ENCODE results near the gene STPG1.
"Not testable (repeated sequence)": the region's sequence is repeated elsewhere in the genome, so short reads cannot be mapped to it uniquely, and the experiment has no call there.

The STPG1 gene, protein sequence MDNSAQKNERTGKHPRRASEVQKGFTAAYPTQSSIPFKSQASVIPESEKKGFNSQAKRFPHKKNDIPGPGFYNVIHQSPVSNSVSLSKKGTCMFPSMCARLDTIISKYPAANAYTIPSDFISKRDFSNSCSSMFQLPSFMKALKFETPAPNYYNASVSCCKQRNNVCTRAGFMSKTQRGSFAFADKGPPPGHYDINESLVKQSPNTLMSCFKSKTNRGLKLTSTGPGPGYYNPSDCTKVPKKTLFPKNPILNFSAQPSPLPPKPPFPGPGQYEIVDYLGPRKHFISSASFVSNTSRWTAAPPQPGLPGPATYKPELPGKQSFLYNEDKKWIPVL

DNA sequence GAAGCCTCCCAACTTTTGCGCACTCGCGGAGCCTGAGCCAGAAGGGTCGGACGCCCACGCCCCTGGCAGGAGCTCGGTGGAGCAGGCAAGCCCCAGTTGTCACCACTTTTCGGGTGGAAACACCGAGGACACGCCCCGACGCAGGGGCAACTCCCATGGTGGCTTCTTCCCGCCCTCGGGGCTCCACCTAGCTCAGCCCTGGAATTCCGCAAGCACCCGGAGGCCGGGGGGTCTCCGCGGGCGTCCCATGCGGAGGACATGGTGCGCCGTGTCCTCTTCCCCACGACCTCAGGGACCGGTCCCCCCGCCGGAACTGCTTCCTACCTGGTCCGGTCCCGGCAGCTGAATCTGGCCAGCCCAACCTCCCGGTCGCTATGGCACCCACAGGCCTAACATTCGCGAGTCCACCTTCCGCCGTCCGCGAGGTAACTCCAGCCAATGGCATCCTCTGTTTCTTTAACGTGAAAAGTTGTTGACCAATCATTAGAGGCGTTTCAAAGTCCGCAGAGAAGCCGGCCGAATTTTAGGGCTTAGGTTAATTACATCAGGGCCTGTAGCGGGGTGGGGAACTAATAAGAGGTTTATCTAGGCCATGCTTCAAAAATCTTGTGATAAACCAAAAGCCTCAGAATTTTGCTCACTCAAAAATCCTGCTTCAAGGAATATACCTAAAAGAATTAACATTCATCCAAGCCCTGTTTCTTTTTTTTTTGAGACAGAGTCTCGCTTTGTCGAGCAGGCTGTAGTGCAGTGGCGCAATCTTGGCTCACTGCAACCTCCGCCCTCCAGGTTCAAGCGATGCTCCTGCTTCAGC lies at the start of gene STPG1:
STPG1 (minus strand) TSS at position 433 of the 814 bp plus-strand sequence. CDS start 12,394 bp downstream, outside the sequence.
- peak; percentile 47 to 81 (median 63) for DNase-seq

DNA sequence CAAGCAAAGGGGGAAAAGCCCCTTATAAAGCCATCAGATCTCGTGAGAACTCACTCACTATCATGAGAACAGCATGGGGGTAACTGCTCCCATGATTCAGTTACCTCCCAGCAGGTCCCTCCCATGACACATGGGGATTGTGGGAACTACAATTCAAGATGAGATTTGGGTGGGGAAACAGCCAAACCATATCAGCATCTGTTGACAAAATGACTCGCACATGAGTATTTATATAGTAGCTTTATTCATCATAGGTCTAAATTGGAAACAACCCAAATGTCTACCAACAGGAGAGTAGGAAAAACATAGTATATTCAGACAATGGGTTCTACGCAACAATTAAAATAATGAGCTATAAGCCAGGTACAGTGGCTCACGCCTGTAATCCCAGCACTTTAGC lies 48.5 kb upstream of the STPG1 start:
- DNase-seq: not testable (repeated sequence)

DNA sequence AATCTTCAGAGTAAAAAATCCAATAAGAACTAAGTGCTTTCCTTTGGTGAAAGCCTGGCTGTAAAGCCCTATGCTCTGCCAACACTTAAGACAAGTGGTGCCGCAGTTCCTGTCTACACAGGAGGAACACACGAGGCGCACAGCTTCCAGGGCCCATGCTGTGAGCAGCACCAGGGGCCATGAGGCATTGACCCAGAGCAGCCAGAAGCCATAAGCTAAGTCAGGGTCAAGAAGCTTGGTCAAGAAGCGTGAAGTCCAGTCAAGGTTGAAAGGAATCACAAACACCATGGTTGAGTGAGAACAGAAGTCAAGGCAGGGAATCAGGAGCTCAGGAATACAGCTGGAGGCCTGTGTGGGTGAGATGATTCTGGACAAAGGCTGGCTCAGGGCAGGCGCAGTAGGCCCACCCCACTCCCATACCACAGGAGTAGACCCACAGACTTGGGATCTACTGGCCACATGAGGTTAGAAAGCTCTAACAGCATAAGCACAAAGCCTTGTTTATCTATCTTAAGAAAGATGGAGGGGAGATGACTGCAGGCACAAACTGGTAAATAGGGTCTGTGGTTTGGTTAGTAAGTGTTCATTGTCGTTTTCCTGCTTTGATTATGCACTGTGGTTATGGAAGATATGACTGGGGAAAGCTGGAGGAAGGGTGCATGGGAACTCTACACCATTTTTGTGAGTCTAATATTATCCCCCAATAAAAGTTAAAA lies 46.1 kb upstream of the STPG1 start:
- DNase-seq: no peak

DNA sequence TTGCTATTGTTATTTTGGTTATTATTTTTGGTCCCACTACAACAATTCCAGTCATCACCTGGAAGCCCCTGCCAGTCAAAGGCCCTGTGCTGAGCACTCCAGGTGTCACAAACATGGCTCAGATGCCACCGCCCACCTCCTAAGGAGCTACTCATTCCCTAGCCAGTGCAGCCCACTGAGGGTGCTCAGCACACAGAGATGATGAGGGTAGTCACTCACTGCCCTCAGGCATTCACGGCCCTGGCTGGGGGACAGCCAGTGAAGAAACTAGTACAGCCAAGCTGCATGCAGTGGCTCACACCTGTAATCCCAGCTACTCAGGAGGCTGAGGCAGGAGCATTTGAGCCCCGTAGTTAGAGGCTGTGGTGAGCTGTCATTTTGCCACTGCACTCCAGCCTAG lies 44.3 kb upstream of the STPG1 start:
- DNase-seq: no peak

DNA sequence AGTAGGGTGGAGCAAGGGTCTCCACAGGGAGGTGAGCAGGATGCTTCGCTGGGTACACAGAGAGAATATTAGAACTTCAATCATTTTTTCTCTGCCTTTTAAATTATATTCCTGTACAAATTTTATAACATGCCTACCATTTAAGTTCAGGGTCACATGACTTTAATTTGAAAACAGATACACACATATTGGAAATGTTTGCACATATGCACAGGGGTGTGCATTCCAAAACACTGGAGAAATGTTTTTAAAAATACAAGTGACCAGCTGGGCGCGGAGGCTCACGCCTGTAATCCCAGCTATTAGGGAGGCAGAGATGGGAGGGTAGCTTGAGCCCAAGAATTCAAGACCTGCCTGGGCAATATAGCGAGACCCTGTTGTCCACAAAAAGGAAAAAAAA lies 41.7 kb upstream of the STPG1 start:
- no peak for DNase-seq

DNA sequence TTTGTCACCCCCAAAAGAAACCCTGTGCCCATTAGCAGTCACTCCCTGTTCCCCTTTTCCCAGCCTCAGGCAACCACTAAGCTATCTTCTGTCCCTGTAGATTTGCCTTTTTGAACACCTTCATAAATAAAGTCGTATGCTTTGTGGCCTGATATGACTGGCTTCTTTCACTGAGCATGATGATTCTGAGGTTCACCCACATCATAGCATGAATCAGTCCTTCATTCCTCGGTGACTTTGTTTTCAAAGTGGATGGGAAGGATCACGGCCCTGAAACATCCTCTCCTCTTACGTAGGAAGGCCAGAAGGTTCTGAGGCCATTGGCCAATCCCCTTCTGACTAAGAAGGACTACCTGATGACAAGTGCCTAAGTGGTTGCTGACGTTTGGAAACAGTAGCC lies 41.1 kb upstream of the STPG1 start:
- no peak for DNase-seq

DNA sequence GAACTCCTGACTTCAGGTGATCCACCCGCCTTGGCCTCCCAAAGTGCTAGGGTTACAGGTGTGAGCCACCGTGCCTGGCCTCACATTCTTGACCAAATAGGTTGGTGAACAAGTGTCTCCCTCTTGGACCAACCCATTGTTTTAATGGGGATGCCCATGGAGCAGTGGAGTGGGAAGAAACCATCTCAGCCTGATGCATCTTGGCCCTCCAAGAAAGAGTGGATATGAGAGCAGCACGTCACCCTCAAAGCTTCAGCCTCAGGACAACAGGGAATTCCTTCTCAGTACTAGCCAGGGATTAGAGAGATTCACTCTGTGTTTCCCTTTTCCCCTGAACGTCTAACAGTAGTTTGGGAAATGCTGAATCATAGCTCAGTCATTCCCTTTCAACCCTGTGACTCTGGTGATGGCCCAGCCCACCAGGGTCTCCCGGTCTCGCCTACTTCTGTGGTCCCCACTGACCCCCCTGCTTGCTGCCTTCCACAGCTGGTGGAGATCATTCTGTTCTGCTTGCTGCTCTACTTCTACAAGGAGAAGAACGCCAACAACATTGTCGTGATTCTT lies 39.4 kb upstream of the STPG1 start:
- DNase-seq: no peak

DNA sequence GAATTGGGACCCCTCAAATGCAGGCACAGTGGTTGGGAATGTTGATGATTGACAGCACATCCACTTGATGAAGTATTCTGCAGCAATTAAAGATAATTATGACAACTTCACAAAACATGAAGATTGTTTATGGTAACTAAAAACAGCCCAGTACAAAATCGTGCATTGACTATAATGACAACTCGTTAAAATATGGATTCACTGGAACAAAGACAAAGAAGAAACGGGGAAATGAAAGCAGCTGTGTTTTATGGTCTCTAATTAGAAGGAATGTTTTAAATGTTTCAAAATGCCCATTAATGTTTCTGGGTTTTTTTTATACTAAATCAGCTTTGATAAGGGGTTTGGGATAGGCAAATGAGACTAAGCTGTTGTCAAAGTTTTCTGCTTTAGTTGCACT lies 38.2 kb upstream of the STPG1 start:
- DNase-seq: no peak

DNA sequence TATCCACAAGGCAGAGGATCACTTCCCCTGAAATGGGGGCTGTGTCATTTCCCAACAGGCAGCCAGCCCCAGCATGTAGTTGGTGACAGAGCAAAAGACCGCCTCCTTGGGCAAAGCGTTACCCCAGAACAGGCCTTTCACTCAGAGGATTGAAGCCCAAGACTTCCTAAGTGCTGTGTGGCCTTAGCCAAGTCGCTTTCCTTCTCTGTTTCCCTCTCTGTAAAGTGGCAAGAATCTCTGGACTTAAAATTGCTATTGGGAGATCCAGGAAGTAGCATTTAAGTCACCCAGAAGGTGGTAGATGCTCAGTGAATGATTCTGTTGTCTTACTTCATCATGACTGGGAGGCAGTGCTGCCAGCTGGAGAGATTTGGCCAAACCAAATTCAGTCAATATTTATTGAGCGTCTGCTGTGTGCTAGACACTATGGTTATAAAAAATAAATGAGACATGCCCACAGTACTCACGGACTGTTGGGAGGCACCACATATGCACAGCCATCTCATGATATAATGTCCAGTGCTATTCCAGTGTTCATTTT lies 37.3 kb upstream of the STPG1 start:
- DNase-seq: no peak

DNA sequence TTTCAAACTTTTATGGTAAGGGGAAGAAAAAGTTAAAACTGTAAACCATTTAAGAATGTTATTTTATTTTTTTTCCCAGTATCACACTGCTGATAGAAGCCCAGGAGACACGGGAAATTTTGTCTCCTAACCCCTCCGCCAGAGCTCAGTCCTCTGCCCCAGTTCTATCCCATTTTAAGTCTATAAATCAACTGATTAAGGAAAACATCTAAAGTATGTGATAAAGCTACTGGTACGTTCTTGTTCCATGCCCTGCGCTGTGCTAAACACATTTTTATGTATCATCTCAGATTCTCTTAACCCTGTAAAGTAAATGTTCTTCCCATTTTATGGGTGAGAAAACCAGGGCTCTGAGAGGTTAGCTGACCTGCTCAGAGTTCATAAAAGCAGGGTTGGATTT lies 36.7 kb upstream of the STPG1 start:
- no peak for DNase-seq

DNA sequence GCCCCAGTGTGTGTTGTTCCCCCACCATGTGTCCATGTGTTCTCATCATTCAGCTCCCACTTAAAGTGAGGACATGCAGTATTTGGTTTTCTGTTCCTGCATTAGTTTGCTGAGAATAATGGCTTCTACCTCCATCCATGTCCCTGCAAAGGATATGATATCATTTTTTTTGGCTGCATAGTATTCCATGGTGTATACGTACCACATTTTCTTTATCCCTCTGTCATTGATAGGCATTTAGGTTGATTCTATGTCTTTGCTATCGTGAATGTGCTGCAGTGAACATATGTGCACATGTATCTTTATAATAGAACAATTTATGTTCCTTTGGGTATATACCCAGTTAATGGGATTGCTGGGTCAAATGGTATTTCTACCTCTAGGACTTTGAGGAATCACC lies 32.9 kb upstream of the STPG1 start:
- DNase-seq: not testable (repeated sequence)

DNA sequence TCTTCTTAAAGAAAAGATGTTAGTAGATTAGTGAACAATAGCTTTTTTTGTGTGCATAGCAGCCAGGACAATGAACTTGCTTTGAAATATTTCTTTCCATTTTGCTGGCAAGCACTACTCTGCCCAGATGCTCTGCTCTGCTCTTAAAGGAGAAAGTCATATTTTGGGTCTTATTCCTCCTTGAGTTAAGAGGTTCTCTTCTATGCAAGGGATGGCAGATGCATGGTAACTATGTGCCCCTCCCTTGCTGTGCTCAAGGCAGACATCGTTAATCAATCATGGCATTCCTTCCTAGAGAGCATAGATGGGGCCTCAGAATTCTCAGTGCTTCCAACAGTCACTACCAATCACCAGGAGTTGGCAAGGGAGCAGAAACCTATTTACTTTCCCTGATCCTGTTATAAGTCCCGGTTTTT lies 29.7 kb upstream of the STPG1 start:
- DNase-seq: no peak

DNA sequence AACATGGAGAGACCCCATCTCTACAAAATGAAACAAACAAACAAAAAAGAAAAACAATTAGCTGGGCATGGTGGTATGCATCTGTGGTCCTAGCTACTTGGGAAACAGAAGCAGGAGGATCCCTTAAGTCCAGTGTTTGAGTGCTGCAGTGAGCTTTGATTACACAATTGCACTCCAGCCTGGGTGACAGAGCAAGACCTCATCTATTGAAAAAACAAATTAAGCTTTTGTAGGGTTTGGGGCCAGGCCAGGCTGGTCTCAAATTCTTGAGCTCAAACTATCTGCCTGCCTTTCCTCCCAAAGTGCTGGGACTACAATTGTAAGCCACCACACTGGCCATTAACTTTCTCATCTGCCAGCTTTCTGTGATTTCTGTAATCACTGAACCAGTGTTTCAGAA lies 29.2 kb upstream of the STPG1 start:
- no peak for DNase-seq

DNA sequence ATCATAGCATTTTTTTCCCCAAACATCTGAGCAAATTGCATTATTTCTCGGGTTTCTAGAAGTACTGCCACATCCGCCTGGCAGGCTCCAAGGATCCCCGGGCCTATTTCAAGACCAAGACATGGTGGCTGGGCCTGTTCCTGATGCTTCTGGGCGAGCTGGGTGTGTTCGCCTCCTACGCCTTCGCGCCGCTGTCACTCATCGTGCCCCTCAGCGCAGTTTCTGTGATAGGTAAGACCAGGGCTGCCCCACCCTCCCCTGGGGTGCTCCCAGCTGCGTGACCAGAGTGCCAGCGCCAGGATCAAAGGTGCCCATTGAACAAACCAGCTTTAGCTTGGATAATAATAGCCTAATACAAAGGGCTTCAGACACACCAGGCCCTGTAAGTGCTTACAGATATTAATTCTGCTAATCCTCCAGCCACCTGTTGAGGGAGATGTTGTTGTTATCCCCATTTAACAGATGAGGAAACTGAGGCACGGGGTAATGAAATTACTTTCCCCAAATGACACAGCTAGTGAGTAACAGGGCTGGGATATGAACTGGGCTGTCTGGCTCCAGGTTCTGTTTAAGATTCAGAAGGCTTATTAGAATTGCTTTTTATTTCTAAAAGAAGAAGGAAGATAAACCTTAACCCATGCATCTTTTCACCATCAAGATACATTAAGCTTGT lies 28.6 kb upstream of the STPG1 start:
- DNase-seq: no peak

DNA sequence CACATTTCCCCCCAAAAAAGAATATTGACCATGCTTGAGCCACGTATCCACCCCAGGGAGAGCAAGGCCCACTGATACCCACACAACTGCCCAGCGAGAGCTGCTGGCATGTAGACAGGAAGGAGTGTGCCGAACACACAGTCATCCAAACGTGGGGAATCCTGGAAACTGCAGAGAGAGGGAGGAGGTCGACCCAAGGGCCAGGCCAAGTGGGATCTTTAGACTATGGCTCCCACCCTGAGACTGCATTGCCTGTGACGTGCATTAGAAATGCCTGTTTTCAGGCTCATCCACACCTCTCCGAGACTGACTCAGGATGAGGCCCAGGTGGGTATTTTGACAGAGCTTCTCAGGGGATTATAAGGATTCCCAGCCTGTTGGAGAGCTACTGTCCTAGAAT lies 27.9 kb upstream of the STPG1 start:
- no peak for DNase-seq

DNA sequence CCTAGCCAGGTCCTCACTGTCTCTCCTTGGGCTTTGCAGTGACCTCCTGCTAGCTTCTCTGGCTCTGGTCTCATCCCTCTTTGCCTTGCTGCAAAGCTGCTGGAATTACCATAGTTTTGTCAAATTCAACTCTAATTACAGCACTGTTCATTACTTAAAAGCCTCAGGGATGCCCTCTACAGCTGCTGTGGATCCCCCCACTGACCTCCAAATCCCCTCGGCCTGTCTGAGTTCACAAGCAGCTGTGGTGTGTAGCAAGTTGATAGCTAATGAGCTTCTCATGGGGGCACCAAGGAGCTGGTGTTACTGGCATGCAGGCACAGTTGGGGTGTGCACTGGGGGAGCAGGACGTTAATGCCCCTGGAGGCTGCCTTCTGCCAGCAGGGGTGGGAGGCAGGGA lies 26.9 kb upstream of the STPG1 start:
- no peak for DNase-seq

DNA sequence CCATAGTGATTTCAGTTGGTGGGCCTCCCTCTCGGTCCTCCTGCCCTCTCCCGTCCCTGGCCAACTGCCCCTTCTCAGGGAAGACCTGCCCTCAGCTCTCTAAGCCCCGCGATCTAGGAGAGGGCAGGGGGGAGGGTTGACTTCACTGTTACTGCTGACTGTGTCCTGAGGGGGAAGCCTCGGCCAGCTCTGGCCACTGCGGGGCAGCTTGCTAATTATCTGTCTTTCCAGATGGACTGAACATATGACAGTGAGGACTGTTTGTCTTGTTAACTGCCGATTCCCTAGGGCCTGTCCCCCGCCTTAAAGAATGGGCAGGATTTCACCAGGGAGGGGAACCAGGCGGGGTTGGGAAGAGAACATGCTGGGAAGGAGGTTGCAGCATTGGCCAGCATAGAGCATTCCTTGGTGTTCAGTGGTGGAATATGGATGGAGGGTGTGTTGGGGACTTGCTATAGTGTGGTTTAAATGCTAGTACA lies 24.9 kb upstream of the STPG1 start:
- DNase-seq: no peak

DNA sequence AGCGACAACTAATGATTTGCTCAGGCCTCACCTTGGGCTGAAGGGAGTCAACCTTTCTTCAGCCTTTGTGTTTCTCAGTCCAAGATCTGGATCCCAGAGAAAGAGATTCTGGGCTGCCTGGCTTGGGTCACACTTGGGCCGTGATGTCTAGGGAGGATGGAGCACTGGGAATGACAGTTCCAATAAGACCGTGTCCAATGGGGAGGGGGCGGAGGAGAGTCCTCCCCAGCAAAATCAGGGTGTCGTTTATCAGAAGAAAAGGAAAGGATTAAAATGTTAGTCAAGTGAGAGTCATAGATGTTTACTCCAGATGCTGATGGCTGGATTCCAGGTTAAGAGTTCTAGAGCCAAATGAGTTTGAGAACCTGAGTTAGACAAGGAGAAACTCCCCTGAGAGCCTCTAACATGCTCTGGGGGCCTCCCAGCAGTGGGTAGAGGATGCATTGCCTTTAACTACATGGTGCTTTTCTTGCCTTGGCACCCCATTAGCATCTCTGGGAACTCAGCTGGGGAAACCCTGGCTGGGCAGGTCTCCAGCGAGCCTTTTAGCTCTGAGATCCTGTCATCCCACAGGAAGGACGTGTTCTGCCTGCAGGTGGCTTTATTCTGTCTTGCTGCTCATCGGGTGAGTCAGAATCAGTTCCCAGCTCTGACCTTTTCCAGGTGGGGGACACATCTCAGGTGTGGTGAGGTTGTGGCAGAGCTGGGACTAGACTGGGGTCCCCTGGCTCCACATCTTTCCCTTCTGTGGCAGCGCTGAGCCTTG lies 24.2 kb upstream of the STPG1 start:
- DNase-seq: no peak

DNA sequence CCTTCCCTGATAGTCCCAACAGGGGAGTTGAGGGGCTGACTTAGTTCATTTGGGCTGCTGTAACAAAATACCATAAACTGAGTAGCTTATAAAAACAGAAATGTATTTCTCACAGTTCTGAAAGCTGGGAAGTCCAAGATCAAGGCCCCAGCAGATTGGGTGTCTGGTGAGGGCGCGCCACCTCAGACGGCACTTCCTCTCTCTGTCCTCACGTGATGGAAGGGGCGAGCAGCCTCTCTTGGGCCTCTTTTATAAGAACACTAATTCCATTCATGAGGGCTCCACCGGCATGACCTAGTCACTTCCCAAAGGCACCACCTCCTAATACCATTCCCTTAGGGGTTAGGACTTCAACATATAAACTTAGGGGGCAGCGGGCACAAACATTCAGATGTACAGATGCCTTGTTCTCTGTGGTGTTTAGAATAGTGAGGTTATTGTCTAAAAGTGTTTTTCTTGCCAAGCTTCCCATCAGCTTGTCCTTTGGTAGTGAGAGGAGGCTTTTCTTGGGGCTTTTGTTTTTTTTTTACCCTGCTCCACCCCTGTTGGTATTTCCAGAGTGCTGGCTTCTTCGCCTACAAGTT lies 22.3 kb upstream of the STPG1 start:
- peak in 1 of 6 experiments; percentile 3 for DNase-seq

DNA sequence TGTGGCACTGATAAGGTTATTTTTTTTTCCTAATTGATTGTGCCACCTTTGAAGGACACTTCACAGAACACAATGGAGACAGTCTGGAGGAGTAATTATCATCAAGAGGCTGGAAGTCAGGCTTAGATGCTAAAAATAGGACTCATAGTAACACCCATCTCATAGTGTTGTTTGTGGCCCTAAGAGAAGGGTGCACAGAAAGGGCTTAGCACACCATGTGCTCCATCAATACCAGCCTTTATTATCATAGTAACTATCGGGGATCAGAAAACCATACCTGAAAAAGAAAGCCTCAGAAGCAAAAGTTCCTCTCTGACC lies 13.9 kb upstream of the STPG1 start:
- no peak for DNase-seq

Data from stimulated activated naive CD4-positive, alpha-beta T cell (primary cell).